MG63 (cell line): ENCODE data around the gene KRT76. TPM values are rescaled to one million over a fixed set of nuclear protein-coding genes. Genes with fewer than 3 reads are reported as not detected.

Source experiments
- DNase-seq: peaks from one replicate; pipeline ENCODE4 v3.0.0-alpha.2; 2020
- H3K27me3 ChIP-seq: fragments of 250-450 bp; sonication (Bioruptor Pico); 2 replicates; pipeline ENCODE4 v1.5.1; 2020; ENCODE audit warnings: mild to moderate bottlenecking, moderate library complexity
- H3K36me3 ChIP-seq: fragments of 250-450 bp; sonication (Bioruptor Pico); 2 replicates; pipeline ENCODE4 v1.5.1; 2020; ENCODE audit warnings: mild to moderate bottlenecking, moderate library complexity
- H3K4me3 ChIP-seq: fragments of 250-450 bp; sonication (Bioruptor Pico); 2 replicates; pipeline ENCODE4 v1.5.1; 2020; ENCODE audit warnings: mild to moderate bottlenecking, moderate library complexity
- H3K9me3 ChIP-seq: fragments of 250-450 bp; sonication (Bioruptor Pico); 2 replicates; pipeline ENCODE4 v1.5.1; 2020; ENCODE audit warnings: mild to moderate bottlenecking, moderate library complexity
- total RNA-seq: library from RNA; depleted of rRNA; stranded (reverse); fragments of >200 nt; shearing (Covaris generic); gene quantifications from 2 replicates; pipeline ENCODE4 v1.2.3, GENCODE V29; 2014; ENCODE audit warnings: low replicate concordance

The KRT76 gene
- total RNA-seq, 1 experiment from 2014 or later = not detected

DNA sequence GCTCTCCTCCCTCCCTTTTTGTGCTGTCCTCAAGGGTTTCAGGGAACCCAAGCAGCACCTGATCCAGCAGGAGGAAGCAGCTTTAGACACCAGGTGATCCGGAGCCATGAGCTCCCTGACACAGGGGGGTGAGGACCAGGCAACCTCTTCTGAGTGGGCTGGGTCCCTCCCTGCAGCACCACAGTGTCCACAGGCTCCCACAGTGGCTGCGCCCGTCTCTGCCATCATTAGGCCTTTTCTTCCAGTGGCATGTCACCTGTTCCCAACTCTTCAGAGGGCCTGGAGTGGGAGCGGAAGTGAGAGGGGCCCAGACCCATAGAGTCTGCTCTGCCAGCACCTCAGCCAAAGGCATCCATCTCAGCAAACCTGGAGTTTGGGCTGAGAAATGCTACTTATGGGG is 421 bp upstream of the KRT76 start:
- Histone ChIP-seq H3K9me3 (no peaks in the 10 kb centered on the region), H3K36me3 (no peaks in the 10 kb centered on the region), H3K4me3 (no peak overlapping the region), H3K27me3 (0 out of 2 replicates have a peak, but pooled peaks cover 4% of the 10 kb centered on the region)
- DNase-seq = no peak

DNA sequence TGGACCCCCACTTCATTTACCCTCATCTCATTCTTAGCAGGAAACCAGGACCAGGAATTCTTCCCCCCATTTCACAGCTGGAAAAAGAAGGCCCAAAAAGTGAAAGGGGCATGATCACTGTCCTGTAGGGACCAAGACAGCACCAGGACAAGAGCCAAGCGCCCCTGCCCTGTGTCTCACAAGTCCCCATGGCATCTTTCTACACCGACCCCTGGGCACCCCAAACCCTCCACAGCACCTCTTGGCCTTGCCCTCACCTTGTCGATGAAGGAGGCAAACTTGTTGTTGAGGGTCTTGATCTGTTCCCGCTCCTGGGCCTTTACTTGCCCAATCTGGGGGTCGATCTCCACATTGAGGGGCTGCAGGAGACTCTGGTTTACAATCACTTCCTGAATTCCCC is 710 bp downstream of the KRT76 start:
- no peak overlapping the region for H3K4me3 ChIP-seq
- no peaks in the 10 kb centered on the region for H3K9me3 ChIP-seq
- no peak for DNase-seq
- no peaks in the 10 kb centered on the region for H3K36me3 ChIP-seq
- 0 out of 2 replicates have a peak, but pooled peaks cover 4% of the 10 kb centered on the region for H3K27me3 ChIP-seq

DNA sequence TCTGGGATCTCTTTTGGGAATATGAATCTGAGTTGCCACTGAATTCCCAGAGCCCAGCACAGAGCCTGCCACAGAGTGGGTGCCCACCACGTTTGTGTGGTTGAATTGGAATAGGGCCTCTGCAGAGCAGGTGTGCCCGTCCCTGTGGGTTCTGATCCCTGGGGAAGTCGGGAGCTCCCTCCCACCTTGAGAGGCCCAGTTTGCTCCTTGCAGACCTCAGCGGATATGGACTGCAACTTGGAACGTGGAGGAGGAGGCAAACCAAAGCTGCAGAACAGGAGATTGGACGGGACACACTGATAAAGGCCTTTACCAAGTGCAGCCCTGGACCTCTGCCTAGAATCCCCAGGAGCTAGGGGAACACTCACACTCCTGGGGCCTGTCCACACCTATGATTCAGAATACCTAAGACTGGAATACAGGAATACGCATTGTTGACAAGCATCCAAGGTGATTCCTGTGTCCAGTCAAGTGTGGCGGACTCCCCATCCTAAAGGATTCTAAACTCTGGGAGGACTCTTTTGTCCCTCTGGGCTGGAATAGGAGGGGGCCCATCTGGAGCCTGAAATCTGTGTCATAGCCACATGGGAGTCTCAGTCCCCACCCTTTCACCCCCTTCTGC is 2.4 kb downstream of the KRT76 start:
- 0 out of 2 replicates have a peak, but pooled peaks cover 6% of the 10 kb centered on the region for H3K27me3 ChIP-seq
- H3K9me3 ChIP-seq = no peaks in the 10 kb centered on the region
- H3K36me3 ChIP-seq = no peaks in the 10 kb centered on the region
- no peak overlapping the region for H3K4me3 ChIP-seq
- DNase-seq = no peak

DNA sequence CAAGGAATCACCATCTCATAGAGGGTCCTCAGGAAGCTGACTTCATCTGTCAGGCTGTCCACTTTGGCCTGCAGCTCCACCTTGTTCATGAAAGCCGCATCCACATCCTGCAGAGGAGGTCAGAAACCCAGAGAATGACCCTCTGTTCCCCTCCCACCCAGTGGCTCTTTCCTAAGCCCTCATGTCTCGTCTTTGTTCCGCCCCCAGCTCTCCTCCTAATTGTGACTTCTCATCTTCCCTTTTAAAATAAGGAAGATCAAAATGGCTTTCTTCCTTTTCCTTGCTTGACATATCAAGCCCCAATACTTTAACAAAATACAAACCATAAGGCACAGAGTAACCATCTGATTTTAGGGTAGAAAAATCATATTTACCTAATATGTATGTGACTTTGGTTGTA is 4.4 kb downstream of the KRT76 start:
- DNase-seq = no peak
- Histone ChIP-seq H3K27me3 (0 out of 2 replicates have a peak, but pooled peaks cover 4% of the 10 kb centered on the region), H3K36me3 (no peaks in the 10 kb centered on the region), H3K4me3 (no peak overlapping the region), H3K9me3 (no peaks in the 10 kb centered on the region)

DNA sequence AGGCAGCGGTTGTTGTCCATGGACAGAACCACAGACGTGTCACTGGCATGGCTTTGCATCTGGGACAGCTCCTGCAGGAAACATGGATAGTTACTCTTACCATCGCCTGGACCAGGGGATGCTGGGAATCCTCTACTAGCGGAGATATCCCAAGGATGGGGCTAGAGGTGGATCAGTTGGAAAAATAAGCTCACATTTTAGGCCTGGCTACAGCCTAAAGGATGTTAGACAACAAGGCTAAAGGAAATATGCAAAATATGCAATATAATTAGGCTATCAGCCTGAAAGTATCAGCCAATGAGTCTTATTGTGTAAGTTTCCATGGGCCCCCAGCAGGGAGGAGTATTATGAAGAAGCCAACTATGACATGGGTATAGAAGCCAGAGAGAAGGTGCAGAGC is 5.0 kb downstream of the KRT76 start:
- Histone ChIP-seq H3K27me3 (0 out of 2 replicates have a peak, but pooled peaks cover 4% of the 10 kb centered on the region), H3K4me3 (no peak overlapping the region), H3K9me3 (no peaks in the 10 kb centered on the region), H3K36me3 (no peaks in the 10 kb centered on the region)
- no peak for DNase-seq

DNA sequence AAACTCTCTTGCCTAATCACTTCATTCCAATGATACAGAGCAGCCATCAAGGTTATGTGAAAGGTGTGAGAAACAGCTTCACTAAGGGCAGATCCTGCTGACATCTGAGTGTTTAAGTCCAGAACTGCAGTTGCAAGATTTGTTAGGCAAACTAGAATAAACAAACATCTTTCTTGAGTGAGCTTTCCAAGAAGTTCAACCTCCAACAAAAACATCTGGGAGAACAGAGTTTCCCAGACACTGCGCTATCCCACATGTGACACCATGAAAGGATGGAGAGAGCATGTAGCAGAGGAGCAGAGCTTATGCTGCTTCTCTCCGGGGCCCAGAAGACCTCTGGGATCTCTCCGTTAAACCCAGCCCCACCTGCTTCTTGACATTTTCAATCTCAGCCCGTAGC is 5.6 kb downstream of the KRT76 start:
- no peaks in the 10 kb centered on the region for H3K36me3 ChIP-seq
- H3K27me3 ChIP-seq = 0 out of 2 replicates have a peak, but pooled peaks cover 4% of the 10 kb centered on the region
- DNase-seq = no peak

DNA sequence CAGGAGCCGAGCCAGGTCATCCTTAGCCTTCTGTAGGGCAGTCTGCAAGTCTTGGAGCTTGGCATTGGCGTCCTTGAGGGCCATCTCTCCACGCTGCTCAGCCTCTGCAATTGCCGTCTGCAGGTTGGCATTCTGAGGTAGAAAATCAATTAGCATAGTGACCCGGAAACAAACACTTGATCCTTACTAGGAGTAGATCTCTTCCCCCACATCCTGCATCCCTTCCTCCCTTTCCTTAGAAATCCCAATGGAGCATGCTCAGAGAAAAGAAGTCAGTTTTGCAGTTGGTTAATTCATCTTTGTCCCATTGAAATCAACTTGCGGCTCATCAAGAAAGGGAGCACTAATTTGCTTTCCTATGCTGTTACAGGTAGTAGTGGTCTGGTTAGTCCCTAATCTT is 6.1 kb downstream of the KRT76 start:
- Histone ChIP-seq H3K27me3 (0 out of 2 replicates have a peak, but pooled peaks cover 4% of the 10 kb centered on the region), H3K4me3 (no peak overlapping the region), H3K9me3 (no peaks in the 10 kb centered on the region), H3K36me3 (no peaks in the 10 kb centered on the region)
- DNase-seq = no peak

More for the DNA sequence above, 5.6 kb downstream of the KRT76 start:
- Histone ChIP-seq H3K9me3 (no peaks in the 10 kb centered on the region), H3K4me3 (no peak overlapping the region)

DNA sequence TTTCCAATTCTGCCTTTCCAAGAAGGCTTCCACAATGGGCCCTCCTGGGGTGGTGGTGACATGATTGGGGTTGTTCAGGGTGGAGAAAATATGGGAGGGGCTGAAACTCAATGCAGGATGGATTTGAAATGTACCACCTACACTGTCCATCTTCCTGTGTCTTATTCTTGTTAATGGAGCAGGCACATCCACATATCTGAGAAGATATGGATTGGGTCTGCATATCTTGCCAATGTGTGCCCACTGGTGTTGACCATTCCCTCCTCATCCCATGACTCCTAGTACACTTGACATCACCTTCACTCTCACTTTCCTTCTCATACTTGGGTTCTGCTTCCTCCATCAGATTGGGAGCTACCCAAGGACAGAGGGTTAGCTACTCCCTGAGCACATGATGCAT is 7.2 kb downstream of the KRT76 start:
- DNase-seq = no peak
- Histone ChIP-seq H3K36me3 (no peaks in the 10 kb centered on the region), H3K4me3 (no peak overlapping the region), H3K27me3 (0 out of 2 replicates have a peak, but pooled peaks cover 4% of the 10 kb centered on the region), H3K9me3 (no peaks in the 10 kb centered on the region)

DNA sequence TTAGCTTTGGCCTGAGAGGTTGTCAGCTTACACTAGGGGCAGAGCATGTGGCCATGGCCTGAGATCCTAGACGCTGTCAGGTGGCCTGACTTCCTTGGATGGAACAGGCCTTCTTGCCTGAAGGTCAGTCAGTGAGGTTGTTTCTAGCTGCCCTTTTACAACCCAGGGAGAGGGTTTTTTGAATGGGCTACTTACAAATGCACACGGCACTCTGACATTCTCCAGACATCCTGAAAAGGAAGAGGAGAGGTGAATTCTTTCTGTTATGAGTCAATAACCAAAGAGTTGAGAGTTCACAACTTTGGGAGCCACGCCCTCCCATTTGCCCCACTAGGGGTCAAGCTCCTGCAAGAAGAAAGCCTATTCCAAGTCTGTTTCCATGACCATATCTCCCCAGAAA is 7.8 kb downstream of the KRT76 start:
- no peaks in the 10 kb centered on the region for H3K9me3 ChIP-seq
- no peak for DNase-seq
- no peak overlapping the region for H3K4me3 ChIP-seq
- 0 out of 2 replicates have a peak, but pooled peaks cover 4% of the 10 kb centered on the region for H3K27me3 ChIP-seq
- no peaks in the 10 kb centered on the region for H3K36me3 ChIP-seq

DNA sequence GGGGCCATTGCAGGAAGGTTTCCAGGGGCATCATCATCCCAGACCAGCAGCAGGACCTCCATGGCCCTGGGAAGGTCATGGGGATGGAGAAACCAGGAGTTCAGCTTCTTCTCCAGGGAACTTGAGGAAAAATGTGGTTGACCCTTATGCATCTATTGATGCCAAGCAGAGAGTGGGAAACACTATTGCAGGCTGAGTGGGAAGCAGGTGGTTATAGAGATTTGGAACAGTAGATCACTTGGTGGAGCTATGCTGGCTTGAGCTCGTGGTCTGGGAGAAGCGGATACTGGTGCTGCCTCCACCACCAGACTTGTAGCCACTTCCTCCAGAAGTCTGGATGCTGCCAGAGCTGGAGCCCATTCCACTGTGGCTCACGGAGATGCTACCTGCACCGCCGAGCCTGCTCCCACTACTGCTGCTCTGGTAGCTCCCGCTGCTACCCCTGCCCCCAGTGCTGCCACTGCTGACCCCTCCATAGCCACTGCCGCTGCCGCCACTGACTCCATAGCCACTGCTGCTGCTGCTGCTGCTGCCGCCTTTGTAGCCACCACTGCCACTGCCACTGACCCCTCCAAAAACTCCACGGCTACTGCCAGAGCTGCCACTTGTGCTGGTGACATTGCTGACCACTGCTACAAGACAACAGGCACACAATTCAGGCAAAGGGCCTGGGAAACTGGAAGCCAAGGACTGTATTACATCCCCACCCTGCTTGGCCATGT is 8.5 kb downstream of the KRT76 start:
- no peak overlapping the region for H3K4me3 ChIP-seq
- DNase-seq = no peak
- H3K36me3 ChIP-seq = no peaks in the 10 kb centered on the region
- no peaks in the 10 kb centered on the region for H3K9me3 ChIP-seq
- H3K27me3 ChIP-seq = 0 out of 2 replicates have a peak, but pooled peaks cover 6% of the 10 kb centered on the region

DNA sequence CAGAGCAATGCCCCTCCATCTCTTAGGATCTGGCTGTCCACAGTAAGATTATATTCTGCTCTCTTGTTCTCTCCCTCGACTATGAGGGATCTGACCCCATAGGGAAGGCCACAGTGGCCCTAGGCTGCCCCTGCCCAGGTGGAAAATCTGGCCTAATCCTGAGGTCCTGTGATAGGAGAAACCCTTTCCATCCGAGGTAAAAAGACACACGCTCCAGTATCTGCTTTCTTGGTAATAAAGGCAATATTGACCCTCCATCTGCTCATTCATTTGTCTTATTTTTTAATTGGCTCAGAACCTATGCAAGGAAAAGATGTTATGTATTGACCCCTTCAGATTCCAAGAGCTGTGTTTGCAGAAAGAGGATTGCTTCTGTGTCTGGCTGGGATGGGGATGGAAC is 9.7 kb downstream of the KRT76 start:
- Histone ChIP-seq H3K4me3 (no peak overlapping the region), H3K36me3 (no peaks in the 10 kb centered on the region), H3K27me3 (0 out of 2 replicates have a peak, but pooled peaks cover 4% of the 10 kb centered on the region), H3K9me3 (no peaks in the 10 kb centered on the region)
- no peak for DNase-seq

DNA sequence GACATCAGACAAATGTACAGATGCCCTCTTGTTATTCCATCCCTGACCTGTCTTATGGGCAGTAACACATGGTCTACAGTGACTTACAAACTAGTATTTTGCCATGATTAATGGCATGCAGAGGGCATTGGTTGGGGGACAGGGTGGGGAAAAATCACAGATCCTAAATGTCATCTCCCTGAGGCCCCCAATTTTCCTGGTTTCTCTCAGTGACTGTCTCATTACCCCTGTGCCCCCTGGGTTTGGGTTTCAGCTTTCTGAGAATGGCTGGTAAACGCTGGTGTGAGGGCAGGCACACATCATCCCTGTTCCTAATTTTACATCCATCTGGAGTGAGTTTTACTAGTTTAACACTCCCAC is 10.1 kb downstream of the KRT76 start:
- no peak overlapping the region for H3K4me3 ChIP-seq
- no peaks in the 10 kb centered on the region for H3K36me3 ChIP-seq
- DNase-seq = no peak
- 0 out of 2 replicates have a peak, but pooled peaks cover 4% of the 10 kb centered on the region for H3K27me3 ChIP-seq
- no peaks in the 10 kb centered on the region for H3K9me3 ChIP-seq

DNA sequence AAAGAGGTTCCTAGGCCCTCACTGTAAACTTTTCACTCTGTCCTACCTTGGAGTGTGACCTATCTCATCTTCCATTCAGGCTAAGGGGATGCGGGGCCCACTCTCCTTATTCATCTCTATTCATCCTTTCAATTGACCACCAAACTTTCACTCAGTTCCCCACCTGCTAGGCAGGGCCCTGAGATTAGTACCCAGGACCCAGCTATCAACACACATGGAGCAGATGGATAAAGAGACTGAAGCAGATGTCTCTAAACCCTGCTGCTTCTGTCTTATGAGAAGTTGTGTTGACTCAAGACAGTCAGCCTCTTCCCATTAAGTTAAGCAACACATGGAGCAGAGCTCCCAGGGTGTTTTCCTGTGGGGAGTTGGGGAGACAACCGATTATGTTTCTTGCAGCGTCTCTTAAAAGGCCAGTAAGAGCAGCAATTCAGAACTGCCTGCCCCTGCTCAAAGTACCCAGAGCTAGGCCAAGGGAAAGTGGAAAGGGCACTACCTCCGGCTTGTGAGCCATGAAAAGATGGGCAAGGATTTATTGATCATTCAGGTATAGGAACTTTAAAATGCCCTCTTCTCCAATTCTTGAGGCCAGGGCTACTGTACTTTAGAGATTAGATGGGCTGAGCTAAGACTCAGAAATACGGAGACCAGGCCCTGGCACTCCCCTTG is 10.7 kb downstream of the KRT76 start:
- no peaks in the 10 kb centered on the region for H3K36me3 ChIP-seq
- H3K4me3 ChIP-seq = no peak overlapping the region
- 0 out of 2 replicates have a peak, but pooled peaks cover 4% of the 10 kb centered on the region for H3K27me3 ChIP-seq
- H3K9me3 ChIP-seq = no peaks in the 10 kb centered on the region
- no peak for DNase-seq

DNA sequence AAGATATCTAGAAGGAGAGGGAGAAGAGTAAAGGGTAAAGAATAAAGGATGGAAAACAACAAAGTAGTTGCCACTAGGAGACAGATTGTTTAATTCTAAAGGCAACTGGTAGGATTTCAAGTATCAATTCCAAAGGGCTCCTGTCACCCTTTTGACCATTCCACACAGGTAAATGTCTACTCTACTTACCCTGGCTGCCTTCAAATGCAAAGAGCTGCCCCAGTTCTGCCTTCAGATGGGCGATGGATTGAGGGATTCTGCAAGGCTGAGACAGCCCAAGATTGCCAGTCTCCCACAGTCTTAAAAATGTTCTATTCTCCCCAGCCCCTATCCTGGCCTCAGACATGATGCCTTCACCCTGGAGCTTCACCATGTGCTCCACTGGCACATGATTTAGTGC is 11.4 kb downstream of the KRT76 start:
- peaks cover 1% of the 10 kb centered on the region; the same call in 1 of the 2 replicates for H3K9me3 ChIP-seq
- no peak for DNase-seq
- H3K27me3 ChIP-seq = 0 out of 2 replicates have a peak, but pooled peaks cover 3% of the 10 kb centered on the region
- no peak overlapping the region for H3K4me3 ChIP-seq
- no peaks in the 10 kb centered on the region for H3K36me3 ChIP-seq

DNA sequence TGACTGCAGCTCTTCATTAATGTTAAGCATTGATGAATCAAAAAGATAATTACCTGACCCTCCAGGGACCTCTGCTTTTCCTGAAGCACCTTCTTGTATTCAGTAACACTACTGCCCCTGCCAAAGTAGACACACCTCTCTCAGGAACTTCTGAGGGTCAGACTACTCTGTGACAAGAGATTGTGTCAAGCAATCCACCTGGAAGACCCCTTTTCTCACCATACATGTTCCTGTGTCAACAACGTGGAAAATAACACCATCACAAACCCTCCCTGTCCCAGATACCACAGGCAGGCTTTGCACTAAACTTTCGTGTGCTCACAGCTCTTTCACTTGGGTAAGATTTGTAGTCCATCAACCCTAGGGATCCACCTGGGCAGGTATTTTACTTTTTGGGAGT is 13.2 kb downstream of the KRT76 start:
- no peak for DNase-seq
- H3K4me3 ChIP-seq = no peak overlapping the region
- peaks cover 3% of the 10 kb centered on the region; the same call in 1 of the 2 replicates for H3K27me3 ChIP-seq
- no peaks in the 10 kb centered on the region for H3K36me3 ChIP-seq
- H3K9me3 ChIP-seq = peaks cover 2% of the 10 kb centered on the region; the same call in 1 of the 2 replicates

DNA sequence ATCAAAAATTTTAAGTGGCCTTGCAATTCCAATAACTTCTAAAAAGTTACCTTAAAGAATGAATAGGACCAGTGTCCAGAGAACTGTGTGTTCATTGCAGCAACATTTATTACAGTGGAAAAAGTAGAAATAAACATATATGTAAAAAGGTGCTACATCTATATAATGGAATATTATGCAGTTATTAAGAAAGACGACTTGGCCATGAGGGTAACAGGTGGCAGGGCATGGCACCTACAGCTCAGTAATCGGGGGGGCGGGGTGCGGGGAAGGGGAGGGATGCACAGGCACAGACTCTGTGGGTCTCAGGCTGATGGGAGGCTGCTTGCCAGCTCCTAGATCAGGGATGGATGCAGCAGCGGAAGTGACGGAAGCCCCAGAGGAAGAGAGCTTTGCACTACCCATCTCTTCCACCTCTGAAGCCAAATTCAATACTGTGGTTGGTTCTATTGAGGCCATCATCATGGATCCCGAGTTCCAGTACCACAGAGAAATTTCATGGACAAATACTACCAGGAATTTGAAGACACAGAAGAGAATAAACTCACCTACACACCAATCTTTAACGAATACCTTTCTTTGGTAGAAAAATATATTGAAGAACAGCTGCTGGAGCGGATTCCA is 14.0 kb downstream of the KRT76 start:
- Histone ChIP-seq H3K36me3 (no peaks in the 10 kb centered on the region), H3K27me3 (peaks cover 3% of the 10 kb centered on the region; the same call in 1 of the 2 replicates), H3K9me3 (peaks cover 2% of the 10 kb centered on the region; the same call in 1 of the 2 replicates), H3K4me3 (no peak overlapping the region)
- no peak for DNase-seq

DNA sequence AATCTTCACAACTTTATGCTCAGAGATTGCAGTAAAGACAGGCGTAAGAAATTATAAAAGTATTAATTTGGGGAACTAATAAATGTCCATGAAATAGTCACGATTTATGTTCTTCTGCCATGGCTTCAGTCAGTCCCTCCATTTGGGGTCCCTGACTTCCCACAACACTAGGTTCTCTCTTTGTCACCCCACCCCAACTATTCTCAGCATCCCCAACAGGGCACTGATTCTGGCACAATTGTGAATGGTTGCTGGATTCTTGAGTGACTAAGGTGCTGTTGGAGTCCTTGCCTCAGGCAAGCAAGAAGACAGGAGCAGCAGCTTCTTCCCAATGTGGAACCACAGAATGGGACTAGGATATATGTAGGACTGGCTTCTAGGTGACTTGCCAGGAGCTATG is 15.3 kb downstream of the KRT76 start:
- Histone ChIP-seq H3K36me3 (no peaks in the 10 kb centered on the region), H3K4me3 (no peak overlapping the region), H3K27me3 (peaks cover 5% of the 10 kb centered on the region; the same call in 1 of the 2 replicates), H3K9me3 (peaks cover 2% of the 10 kb centered on the region; the same call in 1 of the 2 replicates)
- no peak for DNase-seq
